ENCODE measurements around the gene RHBDD1.

RHBDD1 gene

GRCh38 chr2:226993171-226993570 lies 157.3 kb downstream of the RHBDD1 start:
- DNase-seq = no peak

- no peak for DNase-seq
Measured at GRCh38 chr2:226994775-226995174, 158.9 kb downstream of the RHBDD1 start.

GRCh38 chr2:226995625-226996041 lies 159.8 kb downstream of the RHBDD1 start:
- no peak for DNase-seq

- DNase-seq = no peak
Measured at GRCh38 chr2:226999661-227000060, 163.8 kb downstream of the RHBDD1 start.

- DNase-seq = no peak
Measured at GRCh38 chr2:227000123-227000522, 164.3 kb downstream of the RHBDD1 start.

- DNase-seq = no peak
Measured at GRCh38 chr2:227004482-227004881, 168.6 kb downstream of the RHBDD1 start.

- no peak for DNase-seq
Measured at GRCh38 chr2:227006189-227006897, 170.5 kb downstream of the RHBDD1 start.

- DNase-seq = no peak
Measured at GRCh38 chr2:227007148-227007547, 171.3 kb downstream of the RHBDD1 start.

GRCh38 chr2:227007940-227008339 lies 172.1 kb downstream of the RHBDD1 start:
- DNase-seq = no peak

GRCh38 chr2:227010433-227010832 lies 174.6 kb downstream of the RHBDD1 start:
- DNase-seq = no peak

- DNase-seq = no peak
Measured at GRCh38 chr2:227013330-227013729, 177.5 kb downstream of the RHBDD1 start.

GRCh38 chr2:227013881-227014280 lies 178.0 kb downstream of the RHBDD1 start:
- DNase-seq = no peak

- DNase-seq = no peak
Measured at GRCh38 chr2:227016894-227017293, 181.0 kb downstream of the RHBDD1 start.

- no peak for DNase-seq
Measured at GRCh38 chr2:227020416-227020815, 184.6 kb downstream of the RHBDD1 start.

- DNase-seq = no peak
Measured at GRCh38 chr2:227022608-227023007, 186.8 kb downstream of the RHBDD1 start.

- no peak for DNase-seq
Measured at GRCh38 chr2:227025510-227025909, 189.7 kb downstream of the RHBDD1 start.

GRCh38 chr2:227029426-227030105 lies 193.7 kb downstream of the RHBDD1 start:
- no peak for DNase-seq

GRCh38 chr2:227030789-227031188 lies 194.9 kb downstream of the RHBDD1 start:
- no peak for DNase-seq

GRCh38 chr2:227031379-227031778 lies 195.5 kb downstream of the RHBDD1 start:
- DNase-seq = no peak

- no peak for DNase-seq
Measured at GRCh38 chr2:227033471-227034148, 197.8 kb downstream of the RHBDD1 start.

- no peak for DNase-seq
Measured at GRCh38 chr2:227035711-227036367, 200.0 kb downstream of the RHBDD1 start.

- no peak for DNase-seq
Measured at GRCh38 chr2:227036527-227036926, 200.7 kb downstream of the RHBDD1 start.

GRCh38 chr2:227038550-227039189 lies 202.8 kb downstream of the RHBDD1 start:
- DNase-seq = no peak
